Measurements from ENCODE around the gene CCDC178. TPM values are rescaled to one million over a fixed set of nuclear protein-coding genes. Genes with fewer than 3 reads are reported as not detected.

CCDC178 gene
- total RNA-seq, 1 donor from 2014 or later = not detected

DNA sequence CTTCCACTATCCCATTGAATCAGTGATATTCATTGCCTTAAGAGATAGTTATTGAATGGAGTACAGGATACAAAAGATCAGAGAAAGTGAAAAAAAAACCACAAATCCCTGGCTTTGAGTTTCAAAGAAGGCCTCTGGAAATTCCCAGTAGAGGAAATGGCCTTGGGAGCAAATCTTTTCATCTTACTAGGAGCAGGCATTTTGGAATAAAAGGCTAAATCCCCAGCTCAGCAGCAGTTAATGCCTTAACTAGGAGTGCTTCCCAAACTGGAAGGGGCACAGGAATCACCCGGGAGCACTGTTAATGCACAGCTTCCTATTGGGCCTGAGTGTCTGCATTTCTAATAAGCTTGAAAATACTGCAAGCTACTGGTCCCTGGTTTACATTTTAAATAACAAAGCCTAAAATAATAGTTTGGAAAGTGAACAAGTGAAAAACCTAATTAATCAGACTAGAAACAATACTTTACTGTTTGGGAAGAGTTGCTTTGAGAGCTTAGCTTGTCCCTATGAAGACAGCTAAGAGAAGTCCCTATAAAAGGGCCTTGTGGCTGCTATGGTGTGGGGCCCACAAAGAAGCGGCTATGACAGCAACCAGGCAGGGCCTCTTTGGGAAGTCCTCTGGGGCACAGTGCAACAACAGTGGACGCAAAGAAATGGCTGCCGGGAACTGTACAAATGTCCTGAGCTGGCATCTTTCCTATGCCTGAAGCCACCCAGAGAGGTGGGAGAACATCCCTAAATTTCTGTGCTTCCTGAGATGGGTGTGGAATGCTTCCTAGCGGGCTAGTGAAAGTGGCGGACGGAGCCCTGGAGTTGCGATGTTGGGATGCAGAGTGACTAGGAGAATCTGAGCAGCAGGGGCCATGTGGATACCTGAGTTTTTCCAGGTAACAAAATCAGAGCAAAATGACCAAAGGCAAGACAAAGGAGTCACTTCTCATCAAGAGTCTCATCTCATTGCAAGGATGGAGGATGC, 550.6 kb downstream of the CCDC178 start:
- H3K27me3 Mint-ChIP-seq = no peaks in the 10 kb centered on the region
- H3K27ac Mint-ChIP-seq = no peak overlapping the region
- intact Hi-C loops (cut with micrococcal nuclease) = no loop called here

GRCh38 chr18:32888306-32888705, 552.2 kb downstream of the CCDC178 start:
- intact Hi-C loops (cut with micrococcal nuclease) = no loop called here
- Mint-ChIP-seq H3K4me1 (no peaks in the 10 kb centered on the region), H3K27me3 (no peaks in the 10 kb centered on the region), H3K4me3 (no peak overlapping the region), H3K9me3 (no peaks in the 10 kb centered on the region), H3K36me3 (ENCODE audit: low read depth) (no peaks in the 10 kb centered on the region), H3K27ac (no peak overlapping the region)
- no peak for DNase-seq

More for the DNA sequence above, 550.6 kb downstream of the CCDC178 start:
- no peak for DNase-seq
- no peaks in the 10 kb centered on the region for H3K9me3 Mint-ChIP-seq
- no peaks in the 10 kb centered on the region for H3K36me3 Mint-ChIP-seq (ENCODE audit: low read depth)
- no peak overlapping the region for H3K4me3 Mint-ChIP-seq
- no peaks in the 10 kb centered on the region for H3K4me1 Mint-ChIP-seq

Other genes starting within 250 kb of the CCDC178 start
- not detected in 2 replicates for gene ASXL3, start 137.5 kb upstream of the CCDC178 start, total RNA-seq

Measured in activated CD4-positive, alpha-beta T cell treated with anti-CD3 and anti-CD28 coated beads, Interleukin-2, amount 10 ng/mL, durations not matched to agents 24 days and 14 days (primary cell).